Measurements from ENCODE around the gene HNRNPK. TPM values are rescaled to one million over a fixed set of nuclear protein-coding genes. Genes with fewer than 3 reads are reported as not detected.

Gene HNRNPK
- total and polyA plus RNA-seq, 2 of the 13 experiments (the other 11 are each of a cell fraction or from before 2014, with no cell fraction given): 321 to 712 TPM

GRCh38 chr9:83965350-83966208 is 14.4 kb downstream of the HNRNPK start (continued):
- 0 out of 2 replicates have a peak, but pooled peaks have one; percentile 10 for TF ChIP-seq MIXL1 (CRISPR knock-in tag; IDR thresholded peaks at IDR 0.05)
- peak; percentile 79; the same call in 1 of the 2 replicates for TF ChIP-seq POLR2AphosphoS2 (IDR thresholded peaks at IDR 0.05; ENCODE audit: low read depth, low read length)
- TF ChIP-seq ZMYM4 (CRISPR knock-in tag; IDR thresholded peaks at IDR 0.05): 0 out of 2 replicates have a peak, but pooled peaks have one; percentile 16

- POLR2A ChIA-PET: interaction anchor here (1.2 to 2.1 kb wide), 2 partner anchors 9 to 15 kb away, joined by 7 to 20 read pairs; partner anchors contain the start of genes HNRNPK and RMI1
- in situ Hi-C loops (cut with HindIII; ENCODE audit: extremely low pct_ligation_motif_present, low pct_unique_long_range_greater_than_20kb): no loop called here
- TF ChIP-seq POLR2AphosphoS2 (IDR thresholded peaks at IDR 0.05; ENCODE audit: low read depth, low read length): peak; percentile 86; the same call in 1 of the 2 replicates
- no peak for TF ChIP-seq NPAS2 (CRISPR knock-in tag; IDR thresholded peaks at IDR 0.05; ENCODE audit: borderline replicate concordance)
- TF ChIP-seq POLR2AphosphoS5 (IDR thresholded peaks at IDR 0.05; ENCODE audit: low read depth, low read length): peak; percentile 28
- Histone ChIP-seq H3K27ac (ENCODE audit: extremely low read length, insufficient read depth, low read length) (no peak overlapping the region), H2AFZ (ENCODE audit: low read length) (no peak overlapping the region), H3K79me2 (ENCODE audit: insufficient read depth, low read length) (no peaks in the 10 kb centered on the region), H3K27me3 (ENCODE audit: control insufficient read depth in 1 of 2, insufficient read depth in 2 of 2, low read length in 2 of 2) (no peaks in the 10 kb centered on the region), H3K4me3 (replicated peaks in 1 of 3; ENCODE audit: insufficient read depth in 1 of 3, low read depth in 2 of 3, low read length in 3 of 3) (no peak overlapping the region), H3K4me1 (ENCODE audit: insufficient read depth, low read length) (peaks cover 15% of the 10 kb centered on the region), H3K9me3 (ENCODE audit: low read length) (no peaks in the 10 kb centered on the region), H3K9ac (ENCODE audit: insufficient read depth, low read depth, low read length) (no peak overlapping the region), H3K36me3 (replicated peaks in 1 of 2; ENCODE audit: control insufficient read depth in 1 of 2, insufficient read depth in 2 of 2, low read length in 2 of 2) (peaks cover 3 to 17% of the 10 kb centered on the region in 2 experiments; a peak in 3 of 5 replicates), H4K20me1 (ENCODE audit: insufficient read depth, low read length) (peaks cover 11% of the 10 kb centered on the region), H3K4me2 (ENCODE audit: low read depth, low read length) (no peak overlapping the region)
- BruUV-seq (replicated peaks): no TSS peak
- ATAC-seq (peak; percentile 28), DNase-seq (ENCODE audit: low spot score) (no peak), FAIRE-seq (no peak)
- 43% methylated on average over 2 of the region's 2 CpGs for WGBS (ENCODE audit: low lambda C conversion rate)
- CTCF ChIA-PET (ENCODE audit: low intra/inter-chr PET ratio, low total read pairs): no interaction called here
- intact Hi-C loops (cut with micrococcal nuclease; ENCODE audit: unreplicated experiment): no loop called here
These were observed 15.1 kb downstream of the HNRNPK start for GRCh38 chr9:83964973-83965349.

- no peak overlapping the region for H3K4me2 ChIP-seq (ENCODE audit: low read depth, low read length)
- in situ Hi-C loops (cut with HindIII; ENCODE audit: extremely low pct_ligation_motif_present, low pct_unique_long_range_greater_than_20kb) (no loop called here), intact Hi-C loops (cut with micrococcal nuclease; ENCODE audit: unreplicated experiment) (no loop called here)
- no peaks in the 10 kb centered on the region for H3K9me3 ChIP-seq (ENCODE audit: low read length)
- no peak overlapping the region for H2AFZ ChIP-seq (ENCODE audit: low read length)
- peaks cover 6% of the 10 kb centered on the region for H4K20me1 ChIP-seq (ENCODE audit: insufficient read depth, low read length)
- no peak for DNase-seq (ENCODE audit: low spot score)
- H3K4me1 ChIP-seq (ENCODE audit: insufficient read depth, low read length): peaks cover 42% of the 10 kb centered on the region
- BruUV-seq (replicated peaks): no TSS peak
- H3K36me3 ChIP-seq (replicated peaks in 1 of 2; ENCODE audit: control insufficient read depth in 1 of 2, insufficient read depth in 2 of 2, low read length in 2 of 2): no peaks in the 10 kb centered on the region
- H3K9ac ChIP-seq (ENCODE audit: insufficient read depth, low read depth, low read length): no peak overlapping the region
- ChIA-PET POLR2A (interaction anchor here (8.0 kb wide), 1 partner anchor 17 kb away, joined by 96 read pairs; the partner anchor contains the start of genes HNRNPK and RMI1), CTCF (ENCODE audit: low intra/inter-chr PET ratio, low total read pairs) (no interaction called here)
- FAIRE-seq: no peak
- peaks cover 2% of the 10 kb centered on the region for H3K79me2 ChIP-seq (ENCODE audit: insufficient read depth, low read length)
- peak; percentile 20 for ATAC-seq
- H3K27me3 ChIP-seq (ENCODE audit: control insufficient read depth in 1 of 2, insufficient read depth in 2 of 2, low read length in 2 of 2): no peaks in the 10 kb centered on the region
- H3K4me3 ChIP-seq (replicated peaks in 1 of 3; ENCODE audit: insufficient read depth in 1 of 3, low read depth in 2 of 3, low read length in 3 of 3): no peak overlapping the region
- no peak overlapping the region for H3K27ac ChIP-seq (ENCODE audit: extremely low read length, insufficient read depth, low read length)
- WGBS (ENCODE audit: low lambda C conversion rate): 42% methylated on average over 2 of the region's 3 CpGs
- TF ChIP-seq ZNF652 (CRISPR knock-in tag; IDR thresholded peaks at IDR 0.05; ENCODE audit: borderline replicate concordance, low read depth) (peak; percentile 55), ZNF234 (CRISPR knock-in tag; conservative IDR thresholded peaks at IDR 0.05) (no peak), CEBPG (CRISPR knock-in tag; IDR thresholded peaks at IDR 0.05) (peak; percentile 63), ATF4 (CRISPR knock-in tag; IDR thresholded peaks at IDR 0.05) (0 out of 4 replicates have a peak, but pooled peaks of 1 of the 2 experiments have one; percentile 34), THYN1 (CRISPR knock-in tag; IDR thresholded peaks at IDR 0.05; ENCODE audit: borderline replicate concordance, low read depth) (no peak), ZBED4 (CRISPR knock-in tag; IDR thresholded peaks at IDR 0.05; ENCODE audit: borderline replicate concordance) (no peak)
These were observed 17.9 kb downstream of the HNRNPK start for GRCh38 chr9:83962165-83962564.

Measured in HepG2 (cell line).